OCI-LY3 (cell line): ENCODE results near the gene TPK1.

Source experiments
- H2AFZ ChIP-seq: fragments of 200-600, 300-600 bp; shearing (Covaris generic); 2 replicates; pipeline ENCODE4 v1.6.0; 2014; ENCODE audit warnings: antibody characterized with exemption, low read depth, low read length
- H3K27ac ChIP-seq: fragments of 200-600, 300-600 bp; sonication (generic); 2 replicates; pipeline ENCODE4 v1.5.1; 2014; ENCODE audit warnings: mild to moderate bottlenecking, low read length, moderate library complexity, mixed read lengths
- H3K27me3 ChIP-seq: fragments of 200-600, 300-600 bp; sonication (generic); 2 replicates; pipeline ENCODE4 v1.6.1; 2014; ENCODE audit warnings: low read depth, low read length, mixed read lengths
- H3K36me3 ChIP-seq: fragments of 200-600, 300-600 bp; sonication (generic); replicated peaks from 2 replicates; pipeline ENCODE3; 2014; ENCODE audit warnings: low read depth, low read length, mixed read lengths
- H3K4me1 ChIP-seq: fragments of 300-600, 200-600 bp; sonication (generic); 2 replicates; pipeline ENCODE4 v1.6.1; 2014; ENCODE audit warnings: low read length, mixed read lengths
- H3K4me2 ChIP-seq: fragments of 200-600, 300-600 bp; sonication (generic); 2 replicates; pipeline ENCODE4 v1.6.1; 2014; ENCODE audit warnings: low read length, mixed read lengths
- H3K4me3 ChIP-seq: fragments of 300-600, 200-600 bp; sonication (generic); 2 replicates; pipeline ENCODE4 v1.5.1; 2014; ENCODE audit warnings: antibody characterized with exemption, mild to moderate bottlenecking, low read length, moderate library complexity
- H3K79me2 ChIP-seq: fragments of 300-600, 200-600 bp; shearing (Covaris generic); 2 replicates; pipeline ENCODE4 v1.6.1; 2014; ENCODE audit warnings: mild to moderate bottlenecking, low read length, mixed read lengths
- H3K9ac ChIP-seq: fragments of 300-600, 200-600 bp; shearing (Covaris generic); 2 replicates; pipeline ENCODE4 v1.6.0; 2014; ENCODE audit warnings: mild to moderate bottlenecking, low read length, moderate library complexity
- H3K9me3 ChIP-seq: fragments of 200-600, 300-600 bp; shearing (Covaris generic); 2 replicates; pipeline ENCODE4 v1.6.1; 2014; ENCODE audit warnings: low read length, mixed read lengths; ENCODE audit not compliant: insufficient read depth
- H4K20me1 ChIP-seq: fragments of 200-600, 300-600 bp; sonication (generic); 2 replicates; pipeline ENCODE4 v1.6.1; 2016; ENCODE audit warnings: low read length, mixed read lengths; ENCODE audit not compliant: insufficient read depth
- CTCF ChIP-seq: fragments of 200-600, 300-600 bp; sonication (generic); IDR thresholded peaks from 2 replicates; pipeline ENCODE4 v1.5.1; 2014; ENCODE audit warnings: antibody characterized with exemption, low read length, low read depth
- EZH2phosphoT487 ChIP-seq: fragments of 200-600 bp; shearing (Covaris generic); IDR thresholded peaks from 2 replicates; pipeline ENCODE4 v1.6.1; 2018; ENCODE audit warnings: antibody characterized with exemption, mixed run types, low read depth

The TPK1 gene

GRCh38 chr7:144489504-144489903, 346.3 kb downstream of the TPK1 start:
- Histone ChIP-seq H2AFZ (no peak overlapping the region), H3K4me2 (no peak overlapping the region), H3K27ac (no peak overlapping the region)

GRCh38 chr7:144488977-144489376, 346.9 kb downstream of the TPK1 start:
- Histone ChIP-seq H3K9me3 (no peaks in the 10 kb centered on the region), H3K36me3 (no peaks in the 10 kb centered on the region), H3K9ac (no peak overlapping the region), H3K27me3 (no peaks in the 10 kb centered on the region), H3K4me3 (no peak overlapping the region), H3K27ac (no peak overlapping the region), H3K4me1 (no peaks in the 10 kb centered on the region), H3K79me2 (no peaks in the 10 kb centered on the region), H4K20me1 (no peaks in the 10 kb centered on the region), H3K4me2 (no peak overlapping the region), H2AFZ (no peak overlapping the region)
- no peak for TF ChIP-seq CTCF
- TF ChIP-seq EZH2phosphoT487 = no peak

More at GRCh38 chr7:144489504-144489903, 346.3 kb downstream of the TPK1 start:
- no peaks in the 10 kb centered on the region for H3K4me1 ChIP-seq
- no peak overlapping the region for H3K9ac ChIP-seq
- H3K4me3 ChIP-seq = no peak overlapping the region
- H4K20me1 ChIP-seq = no peaks in the 10 kb centered on the region
- no peaks in the 10 kb centered on the region for H3K79me2 ChIP-seq
- H3K36me3 ChIP-seq = no peaks in the 10 kb centered on the region
- H3K9me3 ChIP-seq = no peaks in the 10 kb centered on the region
- TF ChIP-seq CTCF (no peak), EZH2phosphoT487 (no peak)
- H3K27me3 ChIP-seq = no peaks in the 10 kb centered on the region

GRCh38 chr7:144487901-144488300, 348.0 kb downstream of the TPK1 start:
- H3K9ac ChIP-seq = no peak overlapping the region
- H4K20me1 ChIP-seq = no peaks in the 10 kb centered on the region
- H3K4me1 ChIP-seq = no peaks in the 10 kb centered on the region; the same call in 1 of the 2 replicates
- no peaks in the 10 kb centered on the region for H3K9me3 ChIP-seq
- H2AFZ ChIP-seq = no peak overlapping the region
- TF ChIP-seq CTCF (no peak), EZH2phosphoT487 (no peak)
- H3K27ac ChIP-seq = no peak overlapping the region
- no peak overlapping the region for H3K4me3 ChIP-seq
- H3K79me2 ChIP-seq = no peaks in the 10 kb centered on the region
- H3K4me2 ChIP-seq = no peak overlapping the region
- H3K36me3 ChIP-seq = no peaks in the 10 kb centered on the region
- H3K27me3 ChIP-seq = no peaks in the 10 kb centered on the region

- H3K79me2 ChIP-seq = no peaks in the 10 kb centered on the region
- no peaks in the 10 kb centered on the region for H4K20me1 ChIP-seq
- no peak for TF ChIP-seq CTCF
- TF ChIP-seq EZH2phosphoT487 = no peak
- no peaks in the 10 kb centered on the region for H3K36me3 ChIP-seq
- no peaks in the 10 kb centered on the region; the same call in 1 of the 2 replicates for H3K4me1 ChIP-seq
- no peaks in the 10 kb centered on the region for H3K27me3 ChIP-seq
- no peak overlapping the region for H3K27ac ChIP-seq
- H3K4me2 ChIP-seq = no peak overlapping the region
- H2AFZ ChIP-seq = no peak overlapping the region
- no peaks in the 10 kb centered on the region for H3K9me3 ChIP-seq
- H3K9ac ChIP-seq = no peak overlapping the region
- no peak overlapping the region for H3K4me3 ChIP-seq
Observed at GRCh38 chr7:144484445-144484844, 351.4 kb downstream of the TPK1 start.
